CD14-positive monocyte (primary cell): ENCODE data around the gene LRRC1. TPM values are rescaled to one million over a fixed set of nuclear protein-coding genes. Genes with fewer than 3 reads are reported as not detected.

Source experiments
- DNase-seq, 3 donors: peaks; one replicate each; pipeline ENCODE4 v3.0.0-alpha.2; 2011 to 2022
- H2AFZ ChIP-seq: 2 replicates; pipeline ENCODE4 v1.6.0; 2012; ENCODE audit warnings: mild to moderate bottlenecking, low read depth, low read length, inconsistent platforms; ENCODE audit not compliant: insufficient read depth, poor library complexity, severe bottlenecking
- H3K27ac ChIP-seq, 2 donors: 1 replicate in 1 of 2; 2 replicates in 1 of 2; pipeline ENCODE4 v1.5.1; 2012 to 2013; ENCODE audit warnings: low read length in 2 of 2, control low read depth in 1 of 2, inconsistent platforms in 1 of 2, low read depth in 1 of 2, mild to moderate bottlenecking in 1 of 2
- H3K27me3 ChIP-seq, 2 donors: one replicate each; pipeline versions ENCODE4 v1.6.0 to v1.6.1; 2011 to 2013; ENCODE audit warnings: low read length in 2 of 2; ENCODE audit not compliant: control insufficient read depth in 2 of 2, insufficient read depth in 2 of 2
- H3K36me3 ChIP-seq, 2 donors: replicated peaks in 1 of 2; 1 replicate in 1 of 2; 2 replicates in 1 of 2; pipeline versions ENCODE4 v1.5.1 to v1.6.1; 2012 to 2013; ENCODE audit warnings: low read length in 2 of 2, control low read depth in 1 of 2, inconsistent platforms in 1 of 2, mild to moderate bottlenecking in 1 of 2; ENCODE audit not compliant: insufficient read depth in 2 of 2, control insufficient read depth in 1 of 2
- H3K4me1 ChIP-seq, 2 donors: 1 replicate in 1 of 2; 2 replicates in 1 of 2; pipeline versions ENCODE4 v1.5.1 to v1.6.1; 2012 to 2013; ENCODE audit warnings: low read length in 2 of 2, control low read depth in 1 of 2, inconsistent platforms in 1 of 2, mild to moderate bottlenecking in 1 of 2, moderate library complexity in 1 of 2; ENCODE audit not compliant: insufficient read depth in 2 of 2, control insufficient read depth in 1 of 2
- H3K4me2 ChIP-seq: replicated peaks from 2 replicates; pipeline ENCODE3; 2012; ENCODE audit warnings: low read length, moderate library complexity, mild to moderate bottlenecking; ENCODE audit not compliant: poor library complexity, severe bottlenecking; ENCODE audit errors: extremely low read depth
- H3K4me3 ChIP-seq, 3 experiments: fragments of 200-600 bp in 1 of 3; sonication (generic) in 1 of 3; replicated peaks in 1 of 3; 1 replicate in 2 of 3; 2 replicates in 1 of 3; pipeline ENCODE4 v1.5.1; 2011 to 2013; ENCODE audit warnings: low read length in 3 of 3, mild to moderate bottlenecking in 3 of 3, control low read depth in 2 of 3, low read depth in 2 of 3, inconsistent platforms in 1 of 3, moderate library complexity in 1 of 3
- H3K79me2 ChIP-seq: 2 replicates; pipeline ENCODE4 v1.6.0; 2012; ENCODE audit warnings: mild to moderate bottlenecking, control low read depth, inconsistent platforms, low read length, moderate library complexity; ENCODE audit not compliant: insufficient read depth
- H3K9ac ChIP-seq: 2 replicates; pipeline ENCODE4 v1.6.0; 2017; ENCODE audit warnings: low read length, mild to moderate bottlenecking; ENCODE audit not compliant: insufficient read depth, poor library complexity, severe bottlenecking
- H3K9me3 ChIP-seq, 2 donors: replicated peaks in 1 of 2; 1 replicate in 1 of 2; 2 replicates in 1 of 2; pipeline versions ENCODE4 v1.5.1 to v1.6.1; 2012 to 2013; ENCODE audit warnings: low read length in 2 of 2, control low read depth in 1 of 2; ENCODE audit not compliant: control insufficient read depth in 1 of 2, insufficient read depth in 1 of 2
- H4K20me1 ChIP-seq: 2 replicates; pipeline ENCODE4 v1.6.0; 2012; ENCODE audit warnings: mild to moderate bottlenecking, low read length, control low read depth, moderate library complexity; ENCODE audit not compliant: insufficient read depth
- H3K27ac Mint-ChIP-seq, 7 donors: one replicate each; pipeline ENCODE4 v1.8.0; 2020; ENCODE audit warnings: mild to moderate bottlenecking in 7 of 7, mixed read lengths in 7 of 7, moderate library complexity in 6 of 7, inconsistent platforms in 2 of 7
- H3K27me3 Mint-ChIP-seq, 3 donors: one replicate each; pipeline ENCODE4 v1.8.0; 2021 to 2022; ENCODE audit warnings: low read depth in 3 of 3, mild to moderate bottlenecking in 3 of 3, mixed read lengths in 3 of 3, moderate library complexity in 3 of 3, inconsistent platforms in 1 of 3
- H3K36me3 Mint-ChIP-seq, 2 donors: one replicate each; pipeline ENCODE4 v1.8.0; 2020; ENCODE audit warnings: mixed read lengths in 2 of 2, inconsistent platforms in 1 of 2, mild to moderate bottlenecking in 1 of 2
- H3K4me1 Mint-ChIP-seq: one replicate; pipeline ENCODE4 v1.8.0; 2020; ENCODE audit warnings: mild to moderate bottlenecking, mixed read lengths
- H3K4me3 Mint-ChIP-seq, 2 donors: one replicate each; pipeline ENCODE4 v1.8.0; 2020; ENCODE audit warnings: mild to moderate bottlenecking in 2 of 2, mixed read lengths in 2 of 2, moderate library complexity in 1 of 2
- H3K9me3 Mint-ChIP-seq, 7 donors: one replicate each; pipeline ENCODE4 v1.8.0; 2020 to 2022; ENCODE audit warnings: mixed read lengths in 7 of 7, mild to moderate bottlenecking in 6 of 7, moderate library complexity in 6 of 7, inconsistent platforms in 2 of 7
- CTCF ChIP-seq: fragments of 200-600 bp; IDR thresholded peaks from one replicate; pipeline ENCODE4 v1.8.0; 2022; ENCODE audit warnings: antibody characterized with exemption, mild to moderate bottlenecking
- WGBS: methylation state at CpG from one replicate; pipeline ENCODE4 v1.1.5; 2013; ENCODE audit warnings: missing lambda C conversion rate; ENCODE audit not compliant: insufficient coverage; 5-methylcytosine and 5-hydroxymethylcytosine counted together
- intact Hi-C, 2 donors: fragments of 100-400 bp; cut with micrococcal nuclease; formaldehyde crosslinking; loops; one replicate each; pipeline versions ENCODE4 v1.15.0 to v1.15.1; 2023
- polyA plus RNA-seq, 3 donors: library from polyadenylated mRNA; depleted of rRNA in 1 of 3; unstranded in 2 of 3; stranded (reverse) in 1 of 3; fragments of 300-500 nt in 2 of 3; fragments of >200 nt in 1 of 3; fragmentation: Illumina TruSeq in 2 of 3; gene quantifications; 1 replicate in 2 of 3; 2 replicates in 1 of 3; pipeline ENCODE4 v1.2.3, GENCODE V29; 2012 to 2021

Gene LRRC1
- polyA plus RNA-seq, 3 donors = 0.18 to 1.6 (median 0.92) TPM

GRCh38 chr6:53767941-53768340 is 26.9 kb upstream of the LRRC1 start:
- H3K79me2 ChIP-seq = no peaks in the 10 kb centered on the region
- intact Hi-C loops = no loop called here
- no peaks in the 10 kb centered on the region for H3K36me3 Mint-ChIP-seq
- H3K36me3 ChIP-seq = no peaks in the 10 kb centered on the region
- H3K27ac Mint-ChIP-seq = no peak overlapping the region
- no peaks in the 10 kb centered on the region for H3K4me1 Mint-ChIP-seq
- no peak for TF ChIP-seq CTCF
- H3K4me1 ChIP-seq = no peaks in the 10 kb centered on the region
- H3K27me3 Mint-ChIP-seq = peaks cover 0 to 2% (median 0%) of the 10 kb centered on the region in 3 donors
- H3K4me2 ChIP-seq = no peak overlapping the region
- H4K20me1 ChIP-seq = no peaks in the 10 kb centered on the region
- H3K9me3 ChIP-seq = no peaks in the 10 kb centered on the region
- H3K9ac ChIP-seq = no peak overlapping the region
- WGBS = 80% methylated on average over 1 of the region's 4 CpGs
- H3K4me3 Mint-ChIP-seq = no peak overlapping the region
- H3K27ac ChIP-seq = no peak overlapping the region
- H3K27me3 ChIP-seq = no peaks in the 10 kb centered on the region
- H2AFZ ChIP-seq = no peak overlapping the region
- H3K4me3 ChIP-seq = no peak overlapping the region
- H3K9me3 Mint-ChIP-seq = peaks cover 0 to 3% (median 0%) of the 10 kb centered on the region in 7 donors
- no peak for DNase-seq

GRCh38 chr6:53768636-53769035 is 26.2 kb upstream of the LRRC1 start:
- no peak overlapping the region for H3K4me3 ChIP-seq
- peaks cover 0 to 2% (median 0%) of the 10 kb centered on the region in 3 donors for H3K27me3 Mint-ChIP-seq
- no peak overlapping the region for H3K4me2 ChIP-seq
- H3K9me3 Mint-ChIP-seq = peaks cover 0 to 6% (median 0%) of the 10 kb centered on the region in 7 donors
- no peak for DNase-seq
- H3K4me1 ChIP-seq = no peaks in the 10 kb centered on the region
- no peaks in the 10 kb centered on the region for H3K9me3 ChIP-seq
- H3K36me3 ChIP-seq = no peaks in the 10 kb centered on the region
- no peaks in the 10 kb centered on the region for H4K20me1 ChIP-seq
- H3K9ac ChIP-seq = no peak overlapping the region
- no peaks in the 10 kb centered on the region for H3K79me2 ChIP-seq
- no peaks in the 10 kb centered on the region for H3K36me3 Mint-ChIP-seq
- H2AFZ ChIP-seq = no peak overlapping the region
- no peak for TF ChIP-seq CTCF
- H3K27me3 ChIP-seq = no peaks in the 10 kb centered on the region
- 80% methylated on average over 1 of the region's 2 CpGs for WGBS
- no peak overlapping the region for H3K4me3 Mint-ChIP-seq
- intact Hi-C loops = no loop called here
- no peaks in the 10 kb centered on the region for H3K4me1 Mint-ChIP-seq
- H3K27ac ChIP-seq = no peak overlapping the region
- no peak overlapping the region for H3K27ac Mint-ChIP-seq
